HEK293 (cell line): Measurements from ENCODE around the gene DAZAP1.
A peak's percentile ranks its signal among the peaks of the same experiment; 100 is the strongest.

Experiments used
- SALL2 ChIP-seq: fragments of 450-650 bp; formaldehyde crosslinking; IDR thresholded peaks from 2 replicates; pipeline ENCODE4 v1.5.0; 2017; ENCODE audit warnings: missing biosample characterization, mild to moderate bottlenecking, missing genetic modification characterization, borderline replicate concordance
- YY1 ChIP-seq: fragments of 450-650 bp; formaldehyde crosslinking; IDR thresholded peaks from 2 replicates; pipeline ENCODE4 v1.5.1; 2018; ENCODE audit warnings: missing biosample characterization, missing genetic modification characterization
- ZNF121 ChIP-seq: fragments of 450-650 bp; formaldehyde crosslinking; IDR thresholded peaks from 2 replicates; pipeline ENCODE4 v1.5.1; 2016; ENCODE audit warnings: missing biosample characterization, missing genetic modification characterization
- TF ChIP-seq, protein P1 (sequence below): fragments of 450-650 bp; formaldehyde crosslinking; IDR thresholded peaks from 2 replicates; pipeline ENCODE4 v1.5.1; 2016; ENCODE audit warnings: missing biosample characterization, missing genetic modification characterization
- TF ChIP-seq, protein P2 (sequence below): fragments of 450-650 bp; formaldehyde crosslinking; IDR thresholded peaks from 2 replicates; pipeline ENCODE4 v1.5.1; 2017; ENCODE audit warnings: missing biosample characterization, mild to moderate bottlenecking, missing genetic modification characterization, moderate library complexity
- TF ChIP-seq, protein P3 (sequence below): fragments of 450-650 bp; formaldehyde crosslinking; IDR thresholded peaks from 2 replicates; pipeline ENCODE4 v1.5.1; 2016; ENCODE audit warnings: missing biosample characterization, missing genetic modification characterization
- TF ChIP-seq, protein P4 (sequence below): fragments of 450-650 bp; formaldehyde crosslinking; IDR thresholded peaks from 2 replicates; pipeline ENCODE4 v1.5.1; 2016; ENCODE audit warnings: missing biosample characterization, missing genetic modification characterization, borderline replicate concordance

DNA sequence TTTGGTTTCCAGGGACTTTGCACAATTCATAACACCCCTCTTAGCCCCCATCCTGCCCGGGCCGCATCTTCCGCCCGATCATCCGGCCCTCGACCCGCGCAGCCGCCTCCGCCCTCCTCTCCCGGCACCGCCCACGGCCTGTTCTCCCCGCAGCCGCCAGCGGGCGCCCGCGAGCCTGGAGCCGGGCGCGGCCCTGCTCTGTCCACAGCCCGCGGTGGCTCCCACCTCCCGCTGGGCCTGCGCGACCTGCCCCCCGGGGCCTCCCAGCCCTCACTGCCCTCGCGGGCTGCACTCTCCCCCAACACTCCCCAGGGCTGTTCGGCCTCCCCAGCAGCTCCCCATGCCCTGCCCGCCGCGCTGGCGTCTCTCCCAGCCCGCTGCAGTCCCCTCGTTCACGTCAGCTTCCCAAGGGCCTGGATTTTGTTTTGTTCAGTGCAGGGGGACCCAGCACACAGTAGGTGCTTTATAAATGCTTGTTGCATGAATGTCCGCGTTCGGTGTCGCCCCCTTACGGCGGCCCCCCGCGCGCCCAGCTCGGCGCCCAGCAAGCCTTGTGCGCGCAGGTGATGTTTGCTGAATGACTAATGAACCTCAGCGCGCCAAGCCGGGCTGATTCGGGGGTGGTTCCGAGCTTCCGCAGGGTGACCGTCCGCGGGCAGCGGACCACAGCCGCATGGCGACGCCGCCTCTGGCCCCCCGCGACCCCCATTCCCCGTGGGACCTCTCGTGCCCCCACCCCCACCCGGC lies 38.0 kb downstream of the DAZAP1 start:
- TF ChIP-seq, protein P1, sequence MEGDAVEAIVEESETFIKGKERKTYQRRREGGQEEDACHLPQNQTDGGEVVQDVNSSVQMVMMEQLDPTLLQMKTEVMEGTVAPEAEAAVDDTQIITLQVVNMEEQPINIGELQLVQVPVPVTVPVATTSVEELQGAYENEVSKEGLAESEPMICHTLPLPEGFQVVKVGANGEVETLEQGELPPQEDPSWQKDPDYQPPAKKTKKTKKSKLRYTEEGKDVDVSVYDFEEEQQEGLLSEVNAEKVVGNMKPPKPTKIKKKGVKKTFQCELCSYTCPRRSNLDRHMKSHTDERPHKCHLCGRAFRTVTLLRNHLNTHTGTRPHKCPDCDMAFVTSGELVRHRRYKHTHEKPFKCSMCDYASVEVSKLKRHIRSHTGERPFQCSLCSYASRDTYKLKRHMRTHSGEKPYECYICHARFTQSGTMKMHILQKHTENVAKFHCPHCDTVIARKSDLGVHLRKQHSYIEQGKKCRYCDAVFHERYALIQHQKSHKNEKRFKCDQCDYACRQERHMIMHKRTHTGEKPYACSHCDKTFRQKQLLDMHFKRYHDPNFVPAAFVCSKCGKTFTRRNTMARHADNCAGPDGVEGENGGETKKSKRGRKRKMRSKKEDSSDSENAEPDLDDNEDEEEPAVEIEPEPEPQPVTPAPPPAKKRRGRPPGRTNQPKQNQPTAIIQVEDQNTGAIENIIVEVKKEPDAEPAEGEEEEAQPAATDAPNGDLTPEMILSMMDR, result peak; percentile 71
- no peak for TF ChIP-seq YY1 (tag by site-specific recombination)
- TF ChIP-seq, protein P2, sequence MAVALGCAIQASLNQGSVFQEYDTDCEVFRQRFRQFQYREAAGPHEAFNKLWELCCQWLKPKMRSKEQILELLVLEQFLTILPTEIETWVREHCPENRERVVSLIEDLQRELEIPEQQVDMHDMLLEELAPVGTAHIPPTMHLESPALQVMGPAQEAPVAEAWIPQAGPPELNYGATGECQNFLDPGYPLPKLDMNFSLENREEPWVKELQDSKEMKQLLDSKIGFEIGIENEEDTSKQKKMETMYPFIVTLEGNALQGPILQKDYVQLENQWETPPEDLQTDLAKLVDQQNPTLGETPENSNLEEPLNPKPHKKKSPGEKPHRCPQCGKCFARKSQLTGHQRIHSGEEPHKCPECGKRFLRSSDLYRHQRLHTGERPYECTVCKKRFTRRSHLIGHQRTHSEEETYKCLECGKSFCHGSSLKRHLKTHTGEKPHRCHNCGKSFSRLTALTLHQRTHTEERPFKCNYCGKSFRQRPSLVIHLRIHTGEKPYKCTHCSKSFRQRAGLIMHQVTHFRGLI (tag by site-specific recombination), result peak; percentile 44; the same call in 1 of the 2 replicates
- TF ChIP-seq, protein P3, sequence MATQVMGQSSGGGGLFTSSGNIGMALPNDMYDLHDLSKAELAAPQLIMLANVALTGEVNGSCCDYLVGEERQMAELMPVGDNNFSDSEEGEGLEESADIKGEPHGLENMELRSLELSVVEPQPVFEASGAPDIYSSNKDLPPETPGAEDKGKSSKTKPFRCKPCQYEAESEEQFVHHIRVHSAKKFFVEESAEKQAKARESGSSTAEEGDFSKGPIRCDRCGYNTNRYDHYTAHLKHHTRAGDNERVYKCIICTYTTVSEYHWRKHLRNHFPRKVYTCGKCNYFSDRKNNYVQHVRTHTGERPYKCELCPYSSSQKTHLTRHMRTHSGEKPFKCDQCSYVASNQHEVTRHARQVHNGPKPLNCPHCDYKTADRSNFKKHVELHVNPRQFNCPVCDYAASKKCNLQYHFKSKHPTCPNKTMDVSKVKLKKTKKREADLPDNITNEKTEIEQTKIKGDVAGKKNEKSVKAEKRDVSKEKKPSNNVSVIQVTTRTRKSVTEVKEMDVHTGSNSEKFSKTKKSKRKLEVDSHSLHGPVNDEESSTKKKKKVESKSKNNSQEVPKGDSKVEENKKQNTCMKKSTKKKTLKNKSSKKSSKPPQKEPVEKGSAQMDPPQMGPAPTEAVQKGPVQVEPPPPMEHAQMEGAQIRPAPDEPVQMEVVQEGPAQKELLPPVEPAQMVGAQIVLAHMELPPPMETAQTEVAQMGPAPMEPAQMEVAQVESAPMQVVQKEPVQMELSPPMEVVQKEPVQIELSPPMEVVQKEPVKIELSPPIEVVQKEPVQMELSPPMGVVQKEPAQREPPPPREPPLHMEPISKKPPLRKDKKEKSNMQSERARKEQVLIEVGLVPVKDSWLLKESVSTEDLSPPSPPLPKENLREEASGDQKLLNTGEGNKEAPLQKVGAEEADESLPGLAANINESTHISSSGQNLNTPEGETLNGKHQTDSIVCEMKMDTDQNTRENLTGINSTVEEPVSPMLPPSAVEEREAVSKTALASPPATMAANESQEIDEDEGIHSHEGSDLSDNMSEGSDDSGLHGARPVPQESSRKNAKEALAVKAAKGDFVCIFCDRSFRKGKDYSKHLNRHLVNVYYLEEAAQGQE, result no peak
- no peak for TF ChIP-seq ZNF121 (tag by site-specific recombination)
- TF ChIP-seq, protein P4, sequence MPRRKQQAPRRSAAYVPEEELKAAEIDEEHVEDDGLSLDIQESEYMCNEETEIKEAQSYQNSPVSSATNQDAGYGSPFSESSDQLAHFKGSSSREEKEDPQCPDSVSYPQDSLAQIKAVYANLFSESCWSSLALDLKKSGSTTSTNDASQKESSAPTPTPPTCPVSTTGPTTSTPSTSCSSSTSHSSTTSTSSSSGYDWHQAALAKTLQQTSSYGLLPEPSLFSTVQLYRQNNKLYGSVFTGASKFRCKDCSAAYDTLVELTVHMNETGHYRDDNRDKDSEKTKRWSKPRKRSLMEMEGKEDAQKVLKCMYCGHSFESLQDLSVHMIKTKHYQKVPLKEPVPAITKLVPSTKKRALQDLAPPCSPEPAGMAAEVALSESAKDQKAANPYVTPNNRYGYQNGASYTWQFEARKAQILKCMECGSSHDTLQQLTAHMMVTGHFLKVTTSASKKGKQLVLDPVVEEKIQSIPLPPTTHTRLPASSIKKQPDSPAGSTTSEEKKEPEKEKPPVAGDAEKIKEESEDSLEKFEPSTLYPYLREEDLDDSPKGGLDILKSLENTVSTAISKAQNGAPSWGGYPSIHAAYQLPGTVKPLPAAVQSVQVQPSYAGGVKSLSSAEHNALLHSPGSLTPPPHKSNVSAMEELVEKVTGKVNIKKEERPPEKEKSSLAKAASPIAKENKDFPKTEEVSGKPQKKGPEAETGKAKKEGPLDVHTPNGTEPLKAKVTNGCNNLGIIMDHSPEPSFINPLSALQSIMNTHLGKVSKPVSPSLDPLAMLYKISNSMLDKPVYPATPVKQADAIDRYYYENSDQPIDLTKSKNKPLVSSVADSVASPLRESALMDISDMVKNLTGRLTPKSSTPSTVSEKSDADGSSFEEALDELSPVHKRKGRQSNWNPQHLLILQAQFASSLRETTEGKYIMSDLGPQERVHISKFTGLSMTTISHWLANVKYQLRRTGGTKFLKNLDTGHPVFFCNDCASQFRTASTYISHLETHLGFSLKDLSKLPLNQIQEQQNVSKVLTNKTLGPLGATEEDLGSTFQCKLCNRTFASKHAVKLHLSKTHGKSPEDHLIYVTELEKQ (tag by site-specific recombination), result peak; percentile 46; the same call in 1 of the 2 replicates
- TF ChIP-seq SALL2 (tag by site-specific recombination), result no peak
